Muscle of arm (tissue), 12 donors: ENCODE results near the gene MUC5B. TPM values are rescaled to one million over a fixed set of nuclear protein-coding genes. Genes with fewer than 3 reads are reported as not detected.

Experiments used
- DNase-seq: peaks from one replicate; pipeline ENCODE4 v3.0.0-alpha.2; 2013
- polyA plus RNA-seq, 12 donors: library from polyadenylated mRNA; unstranded; fragments of 120-200 nt; gene quantifications; one replicate each; pipeline ENCODE4 v1.2.1, GENCODE V29; 2013; ENCODE audit not compliant: insufficient read length in 12 of 12

Gene MUC5B
- polyA plus RNA-seq, 12 donors: 0.01 to 12.7 (median 0.16) TPM; not detected in 5

DNA sequence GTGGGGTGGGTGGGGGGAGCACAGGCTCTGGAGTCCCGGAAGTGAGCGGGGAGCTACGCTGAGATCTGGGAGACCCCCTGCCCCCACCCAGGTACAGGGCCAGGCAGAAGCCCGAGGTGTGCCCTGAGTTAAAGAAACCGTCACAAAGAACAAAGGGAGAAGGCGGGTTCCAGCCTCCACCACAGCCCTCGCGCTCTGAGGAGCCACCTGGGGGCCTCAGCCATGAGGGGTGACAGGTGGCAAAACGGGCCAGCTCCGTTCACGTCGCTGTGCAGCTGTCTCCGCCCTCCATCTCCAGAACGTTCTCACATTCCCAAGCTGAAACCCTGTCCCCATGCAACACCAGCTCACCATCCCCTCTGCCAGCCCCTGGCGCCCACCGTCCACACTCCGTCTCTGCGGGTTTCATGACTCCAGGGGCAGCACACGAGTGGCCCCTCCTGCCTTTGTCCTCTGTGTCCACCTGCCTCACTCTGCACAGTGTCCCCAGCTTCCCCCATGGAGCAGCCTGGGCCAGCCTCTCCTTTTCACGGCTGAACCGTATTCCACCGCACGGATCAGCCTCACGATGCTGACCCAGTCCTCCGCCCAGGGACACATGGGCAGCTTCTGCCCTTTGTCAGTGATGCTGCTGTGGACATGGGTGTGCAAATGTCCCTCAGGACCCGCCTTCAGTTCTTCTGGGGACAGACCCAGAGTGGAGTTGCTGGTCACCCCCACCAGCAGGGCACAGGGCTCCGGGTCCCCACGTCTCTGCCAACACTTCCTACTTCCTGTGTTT, 1.7 kb upstream of the MUC5B start:
- DNase-seq: no peak

DNA sequence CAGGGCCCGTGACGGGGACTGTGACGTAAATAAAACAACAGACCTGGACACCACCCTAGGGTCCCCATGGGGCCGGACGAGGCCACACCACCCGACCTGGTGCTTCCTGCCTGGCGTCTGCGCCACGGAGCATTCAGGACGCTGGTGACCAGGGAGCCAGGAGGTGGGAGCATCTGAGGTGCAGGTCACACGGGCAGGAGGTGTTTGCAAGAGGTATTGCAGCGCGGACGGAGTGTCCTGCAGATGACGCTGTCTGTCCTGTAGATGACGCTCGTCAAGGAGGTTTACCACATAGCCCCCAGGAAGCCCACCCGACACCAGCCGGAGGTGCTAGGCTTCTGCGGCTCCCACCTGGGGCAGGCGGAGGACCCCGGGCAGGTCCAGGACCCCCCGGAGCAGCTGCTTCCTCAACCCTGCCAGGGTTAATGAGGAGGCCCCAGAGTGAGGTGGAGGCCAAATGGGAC, 986 bp upstream of the MUC5B start:
- no peak for DNase-seq

DNA sequence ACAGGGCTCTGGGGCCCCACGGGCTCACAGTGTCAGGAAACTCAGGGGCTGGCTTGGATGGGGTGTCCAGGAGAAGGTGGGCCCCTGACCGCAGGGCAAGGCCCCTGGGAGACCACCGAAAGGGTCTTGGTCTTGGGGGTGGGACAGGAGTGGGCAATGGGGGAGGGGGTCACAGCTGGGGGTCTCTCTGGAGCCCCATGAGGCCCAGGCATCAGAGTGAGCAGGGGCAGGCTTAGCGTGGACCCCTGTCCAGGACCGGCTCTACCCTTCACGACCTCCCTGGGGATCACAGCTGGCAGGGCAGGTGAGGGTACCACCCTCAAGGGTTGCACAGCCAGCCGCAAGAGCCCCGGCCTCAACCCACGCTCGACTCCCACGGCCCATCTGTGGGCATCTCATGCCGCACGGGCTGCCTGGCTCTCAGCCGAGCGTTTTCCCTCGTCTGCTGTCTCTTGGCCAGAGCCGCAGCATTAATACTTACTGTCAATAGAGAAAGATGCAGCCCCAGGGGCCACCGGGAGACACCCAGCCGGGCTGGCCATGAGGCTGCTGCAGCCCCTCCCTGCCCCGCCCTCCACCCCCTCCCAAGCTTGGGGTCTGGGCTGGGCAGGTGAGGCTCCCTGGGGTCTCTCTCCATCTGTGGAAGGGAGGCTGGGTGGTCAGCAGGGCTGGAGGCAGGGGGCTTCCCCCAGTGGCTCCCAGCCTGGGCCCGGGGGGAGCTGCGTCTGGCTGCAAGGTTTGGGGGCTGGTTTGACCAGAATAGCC, 662 bp downstream of the MUC5B start:
- no peak for DNase-seq

GRCh38 chr11:1224111-1224490, 1.2 kb downstream of the MUC5B start:
- DNase-seq: no peak

- no peak for DNase-seq
These were observed 1.9 kb downstream of the MUC5B start for GRCh38 chr11:1224491-1225385.

- DNase-seq: no peak
These were observed 2.7 kb downstream of the MUC5B start for GRCh38 chr11:1225386-1226225.

DNA sequence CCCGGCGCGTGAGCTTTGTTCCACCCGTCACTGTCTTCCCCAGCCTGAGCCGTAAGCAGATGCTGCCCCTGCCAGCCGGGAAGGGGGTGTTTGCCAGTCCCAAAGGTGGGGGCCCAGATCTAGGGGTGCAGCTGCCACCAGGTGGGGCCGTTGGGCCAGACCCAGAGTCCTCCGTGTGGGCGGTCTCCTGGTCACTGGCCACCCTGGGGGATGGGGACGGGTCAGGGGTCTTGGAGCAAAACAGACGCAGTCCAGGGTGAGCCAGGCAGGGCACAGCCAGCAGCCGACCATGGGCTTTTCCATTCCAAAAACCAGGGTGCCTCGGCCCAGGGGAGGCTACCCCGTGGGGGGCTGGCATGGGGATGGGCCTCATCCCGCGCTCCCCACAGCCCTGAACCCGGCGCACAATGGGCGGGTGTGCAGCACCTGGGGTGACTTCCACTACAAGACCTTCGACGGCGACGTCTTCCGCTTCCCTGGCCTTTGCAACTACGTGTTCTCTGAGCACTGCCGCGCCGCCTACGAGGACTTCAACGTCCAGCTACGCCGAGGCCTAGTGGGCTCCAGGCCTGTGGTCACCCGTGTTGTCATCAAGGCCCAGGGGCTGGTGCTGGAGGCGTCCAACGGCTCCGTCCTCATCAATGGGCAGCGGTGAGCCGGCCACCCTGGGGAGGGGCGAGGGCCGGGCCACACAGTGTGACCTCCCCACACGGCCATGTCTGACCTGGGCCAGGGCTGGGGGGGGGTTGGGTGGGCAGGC, 3.5 kb downstream of the MUC5B start:
- no peak for DNase-seq

- no peak for DNase-seq
These were observed 4.2 kb downstream of the MUC5B start for GRCh38 chr11:1226986-1227550.

DNA sequence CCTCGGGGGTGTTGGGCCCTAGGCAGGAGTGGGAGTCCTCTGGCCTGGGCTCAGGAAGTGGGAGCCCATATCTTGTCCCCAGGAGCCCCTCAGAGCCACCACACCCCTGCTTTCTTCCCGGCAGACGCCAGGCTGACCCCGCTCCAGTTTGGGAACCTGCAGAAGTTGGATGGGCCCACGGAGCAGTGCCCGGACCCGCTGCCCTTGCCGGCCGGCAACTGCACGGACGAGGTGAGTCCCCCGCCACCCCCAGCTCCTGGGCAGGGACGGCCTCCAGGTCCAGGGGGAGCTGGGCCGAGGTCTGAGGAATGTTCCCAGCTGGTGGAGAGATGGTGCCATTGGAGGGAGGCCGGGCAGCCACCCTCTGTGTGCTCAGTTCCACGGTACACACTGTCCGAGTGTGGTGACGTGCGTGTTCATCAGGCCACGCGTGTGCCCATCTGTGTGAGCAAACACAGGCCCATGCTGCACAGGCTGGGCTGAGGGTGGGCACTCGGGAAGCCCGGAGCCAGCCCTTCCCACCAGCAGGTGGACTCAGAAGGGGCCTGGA, 4.8 kb downstream of the MUC5B start:
- no peak for DNase-seq

DNA sequence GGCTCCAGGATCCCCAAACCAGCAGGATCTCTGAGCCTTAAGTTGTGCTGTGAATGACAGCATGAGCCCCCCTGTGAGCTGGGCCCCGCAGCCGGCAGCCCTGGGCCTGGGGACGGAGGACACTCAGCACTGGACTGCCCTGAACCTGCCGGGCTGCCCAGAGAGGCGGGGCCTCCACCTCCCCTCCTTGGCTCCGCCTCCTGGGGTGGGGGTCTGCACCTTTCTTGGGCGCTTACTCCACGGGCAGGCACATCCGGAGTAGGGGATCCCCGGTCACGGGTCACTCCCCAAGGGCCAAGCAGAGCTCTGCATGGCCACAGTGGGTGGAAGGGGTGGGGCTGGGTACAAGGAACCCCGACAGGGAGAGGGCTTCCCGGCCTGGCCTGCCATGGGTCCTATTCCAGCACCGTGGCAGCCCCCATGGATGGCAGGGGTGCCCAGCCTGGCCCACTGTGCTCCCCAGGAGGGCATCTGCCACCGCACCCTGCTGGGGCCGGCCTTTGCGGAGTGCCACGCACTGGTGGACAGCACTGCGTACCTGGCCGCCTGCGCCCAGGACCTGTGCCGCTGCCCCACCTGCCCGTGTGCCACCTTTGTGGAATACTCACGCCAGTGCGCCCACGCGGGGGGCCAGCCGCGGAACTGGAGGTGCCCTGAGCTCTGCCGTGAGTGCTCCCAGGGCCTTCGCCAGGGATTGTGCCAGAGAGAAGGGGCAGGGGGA, 5.4 kb downstream of the MUC5B start:
- no peak for DNase-seq

GRCh38 chr11:1228921-1229451, 6.1 kb downstream of the MUC5B start:
- no peak for DNase-seq

DNA sequence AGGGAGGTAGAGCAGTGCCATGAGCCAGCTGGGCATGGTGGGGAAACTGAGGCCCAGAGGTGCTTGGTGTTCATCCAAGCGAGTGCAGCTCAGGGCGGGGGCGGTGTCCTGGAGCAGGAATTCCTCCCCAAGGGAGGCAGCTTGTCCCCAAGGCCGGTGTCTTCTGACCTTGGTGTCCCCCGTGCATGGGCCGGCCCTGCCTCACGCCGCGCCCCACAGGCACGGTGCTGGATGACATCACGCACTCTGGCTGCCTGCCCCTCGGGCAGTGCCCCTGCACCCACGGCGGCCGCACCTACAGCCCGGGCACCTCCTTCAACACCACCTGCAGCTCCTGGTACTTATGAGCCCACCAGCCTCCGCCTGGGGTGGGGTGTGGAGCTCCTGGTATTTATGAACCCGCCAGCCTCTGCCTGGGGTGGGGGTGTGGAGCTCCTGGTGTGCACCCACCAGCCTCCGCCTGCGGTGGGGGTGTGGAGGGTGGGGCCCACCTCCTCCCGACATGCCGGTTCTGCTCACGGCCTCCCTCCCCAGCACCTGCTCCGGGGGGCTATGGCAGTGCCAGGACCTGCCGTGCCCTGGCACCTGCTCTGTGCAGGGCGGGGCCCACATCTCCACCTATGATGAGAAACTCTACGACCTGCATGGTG, 6.7 kb downstream of the MUC5B start:
- DNase-seq: no peak

- DNase-seq: no peak
These were observed 7.2 kb downstream of the MUC5B start for GRCh38 chr11:1230121-1230455.

DNA sequence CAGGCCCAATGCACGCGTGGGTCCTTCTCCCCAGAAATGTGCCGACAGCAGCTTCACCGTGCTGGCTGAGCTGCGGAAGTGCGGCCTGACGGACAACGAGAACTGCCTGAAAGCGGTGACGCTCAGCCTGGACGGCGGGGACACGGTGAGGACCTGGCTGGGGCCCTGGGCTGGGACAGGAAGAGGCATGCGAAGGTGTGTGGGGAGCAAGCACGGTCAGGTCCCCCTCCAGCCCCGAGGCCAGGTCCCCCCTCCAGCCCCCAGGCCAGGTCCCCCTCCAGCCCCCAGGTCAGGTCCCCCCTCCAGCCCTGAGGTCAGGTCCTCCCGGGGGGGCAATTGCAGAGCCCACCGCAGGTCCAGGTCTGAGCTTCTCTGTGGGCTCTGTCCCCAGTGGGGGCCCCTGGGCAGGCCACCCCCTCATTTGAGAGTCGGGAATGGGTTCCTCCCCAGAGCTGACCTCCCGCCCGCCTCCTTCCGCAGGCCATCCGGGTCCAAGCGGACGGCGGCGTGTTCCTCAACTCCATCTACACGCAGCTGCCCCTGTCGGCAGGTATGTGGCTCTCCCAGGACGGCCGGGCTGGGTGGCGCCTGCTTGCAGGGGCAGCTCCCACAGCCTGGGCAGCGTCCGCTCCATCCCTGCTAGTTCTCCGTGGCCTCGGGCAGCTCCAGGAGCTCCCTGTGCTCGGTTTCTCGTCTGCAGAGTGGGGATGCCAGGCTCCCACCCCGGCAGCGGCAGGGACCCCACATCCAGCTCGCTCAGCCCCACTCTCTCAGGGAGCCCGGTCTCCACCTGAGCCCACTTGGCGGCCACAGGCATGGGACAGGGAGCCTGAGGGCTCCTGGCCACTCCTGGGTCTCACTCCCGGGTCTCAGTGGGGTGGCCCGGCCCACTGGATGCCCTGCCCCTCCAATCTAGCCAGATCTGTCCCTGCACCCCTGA, 7.9 kb downstream of the MUC5B start:
- no peak for DNase-seq

GRCh38 chr11:1231396-1232020, 8.6 kb downstream of the MUC5B start:
- DNase-seq: no peak

- DNase-seq: no peak
These were observed 9.4 kb downstream of the MUC5B start for GRCh38 chr11:1232021-1232882.
